Germinal center (tissue), 1 donor: ENCODE data around the gene INTS6.

Experiments used
- DNase-seq: peaks from one replicate; pipeline ENCODE4 v3.0.0; 2012; ENCODE audit warnings: mixed read lengths, low spot score

The INTS6 gene

GRCh38 chr13:51405176-51405575, 47.7 kb downstream of the INTS6 start:
- no peak for DNase-seq

- no peak for DNase-seq
These were observed 55.4 kb downstream of the INTS6 start for GRCh38 chr13:51397262-51397941.

GRCh38 chr13:51396352-51396751, 56.5 kb downstream of the INTS6 start:
- DNase-seq, result no peak

- no peak for DNase-seq
These were observed 58.1 kb downstream of the INTS6 start for GRCh38 chr13:51394724-51395123.

GRCh38 chr13:51385114-51385513, 67.7 kb downstream of the INTS6 start:
- no peak for DNase-seq

GRCh38 chr13:51380269-51380668, 72.6 kb downstream of the INTS6 start:
- DNase-seq, result no peak

- DNase-seq, result no peak
These were observed 79.4 kb downstream of the INTS6 start for GRCh38 chr13:51373451-51373850.

GRCh38 chr13:51371768-51372399, 81.0 kb downstream of the INTS6 start:
- no peak for DNase-seq

- no peak for DNase-seq
These were observed 82.0 kb downstream of the INTS6 start for GRCh38 chr13:51370811-51371210.

- no peak for DNase-seq
These were observed 82.7 kb downstream of the INTS6 start for GRCh38 chr13:51370116-51370515.

GRCh38 chr13:51364404-51365008, 88.3 kb downstream of the INTS6 start:
- DNase-seq, result no peak

GRCh38 chr13:51363625-51364024, 89.2 kb downstream of the INTS6 start:
- no peak for DNase-seq

- DNase-seq, result no peak
These were observed 91.7 kb downstream of the INTS6 start for GRCh38 chr13:51361106-51361505.

- no peak for DNase-seq
These were observed 92.3 kb downstream of the INTS6 start for GRCh38 chr13:51360489-51360888.

GRCh38 chr13:51359352-51359751, 93.5 kb downstream of the INTS6 start:
- DNase-seq, result no peak

- no peak for DNase-seq
These were observed 94.8 kb downstream of the INTS6 start for GRCh38 chr13:51357928-51358595.

- DNase-seq, result no peak
These were observed 97.6 kb downstream of the INTS6 start for GRCh38 chr13:51355217-51355616.

GRCh38 chr13:51349016-51349415, 103.8 kb downstream of the INTS6 start:
- DNase-seq, result no peak

GRCh38 chr13:51348069-51348967, 104.5 kb downstream of the INTS6 start:
- no peak for DNase-seq

- no peak for DNase-seq
These were observed 105.7 kb downstream of the INTS6 start for GRCh38 chr13:51347099-51347498.

GRCh38 chr13:51346397-51346796, 106.4 kb downstream of the INTS6 start:
- no peak for DNase-seq

GRCh38 chr13:51343475-51343874, 109.4 kb downstream of the INTS6 start:
- DNase-seq, result no peak
